Glomerular visceral epithelial cell (primary cell): ENCODE measurements around the gene OR2V2.

Experiments used
- DNase-seq: peaks from one replicate; pipeline ENCODE4 v3.0.0-alpha.2; 2016; ENCODE audit errors: extremely low spot score

Gene OR2V2

DNA sequence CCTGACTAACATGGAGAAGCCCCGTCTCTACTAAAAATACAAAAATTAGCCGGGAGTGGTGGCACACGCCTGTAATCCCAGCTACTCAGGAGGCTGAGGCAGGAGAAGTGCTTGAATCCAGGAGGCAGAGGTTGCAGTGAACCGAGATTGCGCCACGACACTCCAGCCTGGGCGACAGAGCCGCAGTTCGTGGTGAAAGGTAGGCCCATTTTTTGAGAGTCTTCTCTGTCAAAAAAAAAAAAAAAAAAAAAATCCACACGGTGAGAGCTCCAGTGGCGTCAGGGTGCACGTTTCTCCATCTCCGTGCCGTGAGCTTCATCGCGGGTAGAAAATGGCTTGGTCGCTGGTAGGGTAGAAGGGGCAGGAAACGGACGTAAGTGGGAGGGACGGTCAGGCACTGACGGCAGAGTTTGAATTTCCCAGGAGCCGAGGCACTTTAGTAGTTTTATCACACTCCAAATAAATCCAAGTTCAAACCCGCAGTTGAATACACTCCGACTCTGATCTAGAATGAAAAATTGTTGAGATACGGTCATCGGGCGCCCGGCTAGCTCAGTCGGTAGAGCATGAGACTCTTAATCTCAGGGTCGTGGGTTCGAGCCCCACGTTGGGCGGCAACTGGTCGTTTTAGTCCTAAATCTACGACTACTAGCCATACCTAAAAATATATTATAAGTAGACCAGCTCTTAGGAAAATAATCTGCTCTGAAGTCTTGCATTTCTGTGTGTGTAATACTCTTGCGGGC, 60.0 kb downstream of the OR2V2 start:
- DNase-seq, result peak; percentile 89

DNA sequence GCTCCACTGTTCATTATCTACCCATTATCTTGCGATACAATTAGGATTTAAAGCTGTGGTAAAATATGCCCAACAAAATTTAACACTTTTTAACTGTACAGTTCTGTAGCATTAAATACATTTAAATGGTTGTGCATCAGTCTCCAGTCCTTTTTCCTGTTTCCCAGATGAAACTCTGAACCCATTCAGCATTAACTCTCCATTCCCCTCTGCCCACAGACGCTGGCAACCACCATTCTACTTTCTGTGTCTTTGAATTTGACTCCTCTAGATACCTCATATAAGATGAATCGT, 60.5 kb downstream of the OR2V2 start:
- no peak for DNase-seq
